Parathyroid adenoma (tissue), 2 donors: ENCODE measurements around the gene RNF144A.

Experiments
- H2AFZ ChIP-seq: fragments of 300-600 bp; sonication (generic); one replicate; pipeline ENCODE4 v1.7.0; 2017; ENCODE audit warnings: antibody characterized with exemption, mild to moderate bottlenecking
- H3K27ac ChIP-seq: fragments of 300-600 bp; sonication (generic); one replicate; pipeline ENCODE4 v1.7.0; 2017
- H3K27me3 ChIP-seq: fragments of 300-600 bp; sonication (generic); one replicate; pipeline ENCODE4 v1.7.0; 2017; ENCODE audit warnings: low read length; ENCODE audit not compliant: control insufficient read depth, insufficient read depth
- H3K36me3 ChIP-seq: fragments of 300-600 bp; sonication (generic); one replicate; pipeline ENCODE4 v1.7.0; 2017; ENCODE audit warnings: low read length; ENCODE audit not compliant: control insufficient read depth, insufficient read depth
- H3K4me1 ChIP-seq: fragments of 300-600 bp; sonication (generic); one replicate; pipeline ENCODE4 v1.7.0; 2017; ENCODE audit warnings: control low read depth
- H3K4me2 ChIP-seq: fragments of 300-600 bp; sonication (generic); one replicate; pipeline ENCODE4 v1.7.0; 2017; ENCODE audit warnings: low read length
- H3K4me3 ChIP-seq: fragments of 300-600 bp; sonication (generic); one replicate; pipeline ENCODE4 v1.7.0; 2017; ENCODE audit warnings: low read depth, low read length
- H3K79me2 ChIP-seq: fragments of 300-600 bp; sonication (generic); one replicate; pipeline ENCODE4 v1.7.0; 2017; ENCODE audit warnings: control low read depth
- H3K9ac ChIP-seq: fragments of 300-600 bp; sonication (generic); one replicate; pipeline ENCODE4 v1.7.0; 2017; ENCODE audit warnings: mild to moderate bottlenecking
- H3K9me3 ChIP-seq: fragments of 300-600 bp; sonication (generic); one replicate; pipeline ENCODE4 v1.7.0; 2017; ENCODE audit warnings: low read length; ENCODE audit not compliant: control insufficient read depth
- TF ChIP-seq, protein P1 (sequence below): fragments of 300-600 bp; sonication (generic); IDR thresholded peaks from one replicate; pipeline ENCODE4 v1.7.0; 2017; ENCODE audit warnings: antibody characterized with exemption, mild to moderate bottlenecking
- donor health status: primary hyperparathyroidism.

RNF144A gene

DNA sequence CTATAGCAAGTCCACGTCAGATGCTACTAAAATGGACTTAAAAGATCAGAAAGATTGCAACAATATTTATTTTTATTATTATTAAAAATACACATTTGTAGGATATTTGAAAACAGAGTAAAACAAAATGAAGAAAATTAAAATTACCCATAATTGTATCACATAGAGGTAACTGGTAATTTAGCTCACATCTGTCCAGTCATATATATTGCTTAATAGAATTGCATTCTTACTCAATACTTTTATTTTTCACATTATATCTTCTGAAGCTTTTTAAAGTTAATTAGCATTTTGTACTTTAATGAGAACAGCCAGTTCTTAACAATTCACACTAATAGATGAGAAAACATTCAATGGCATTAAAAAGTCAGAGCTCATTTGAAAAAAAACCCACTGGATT lies 11.5 kb upstream of the RNF144A start:
- TF ChIP-seq, protein P1, sequence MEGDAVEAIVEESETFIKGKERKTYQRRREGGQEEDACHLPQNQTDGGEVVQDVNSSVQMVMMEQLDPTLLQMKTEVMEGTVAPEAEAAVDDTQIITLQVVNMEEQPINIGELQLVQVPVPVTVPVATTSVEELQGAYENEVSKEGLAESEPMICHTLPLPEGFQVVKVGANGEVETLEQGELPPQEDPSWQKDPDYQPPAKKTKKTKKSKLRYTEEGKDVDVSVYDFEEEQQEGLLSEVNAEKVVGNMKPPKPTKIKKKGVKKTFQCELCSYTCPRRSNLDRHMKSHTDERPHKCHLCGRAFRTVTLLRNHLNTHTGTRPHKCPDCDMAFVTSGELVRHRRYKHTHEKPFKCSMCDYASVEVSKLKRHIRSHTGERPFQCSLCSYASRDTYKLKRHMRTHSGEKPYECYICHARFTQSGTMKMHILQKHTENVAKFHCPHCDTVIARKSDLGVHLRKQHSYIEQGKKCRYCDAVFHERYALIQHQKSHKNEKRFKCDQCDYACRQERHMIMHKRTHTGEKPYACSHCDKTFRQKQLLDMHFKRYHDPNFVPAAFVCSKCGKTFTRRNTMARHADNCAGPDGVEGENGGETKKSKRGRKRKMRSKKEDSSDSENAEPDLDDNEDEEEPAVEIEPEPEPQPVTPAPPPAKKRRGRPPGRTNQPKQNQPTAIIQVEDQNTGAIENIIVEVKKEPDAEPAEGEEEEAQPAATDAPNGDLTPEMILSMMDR: no peak
- no peak overlapping the region for H2AFZ ChIP-seq
- H3K4me3 ChIP-seq: no peak overlapping the region
- peaks cover 3% of the 10 kb centered on the region for H3K4me1 ChIP-seq
- H3K4me2 ChIP-seq: no peak overlapping the region
- no peaks in the 10 kb centered on the region for H3K36me3 ChIP-seq
- H3K27me3 ChIP-seq: no peaks in the 10 kb centered on the region
- no peaks in the 10 kb centered on the region for H3K79me2 ChIP-seq
- no peaks in the 10 kb centered on the region for H3K9me3 ChIP-seq
- no peak overlapping the region for H3K9ac ChIP-seq
- H3K27ac ChIP-seq: no peak overlapping the region

DNA sequence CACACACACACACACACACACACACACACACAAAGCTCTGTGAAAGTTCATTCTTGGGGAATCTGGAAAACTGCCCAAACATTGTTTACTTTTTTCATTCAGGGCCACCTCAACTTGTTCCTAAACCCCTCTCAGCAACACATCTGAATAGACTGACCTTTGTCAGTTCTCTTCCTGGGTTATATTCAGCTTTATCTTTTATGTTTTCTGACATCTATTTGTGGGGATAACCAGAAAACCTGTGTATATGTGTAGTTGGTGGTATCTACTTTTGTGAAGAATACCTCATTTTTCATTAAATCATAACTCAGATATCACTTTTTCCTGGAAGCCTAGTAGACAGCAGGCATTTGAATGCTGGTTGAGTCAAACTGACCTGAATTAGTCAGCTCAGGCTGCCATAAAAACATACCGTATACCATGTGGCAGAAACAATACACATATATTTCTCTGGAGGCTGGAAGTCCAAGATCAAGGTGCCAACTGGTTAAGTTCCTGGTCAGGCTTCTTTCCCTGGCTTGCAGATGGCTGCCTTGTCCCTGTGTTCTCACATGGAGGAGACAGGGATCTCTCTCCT lies 11.0 kb upstream of the RNF144A start:
- H3K36me3 ChIP-seq: no peaks in the 10 kb centered on the region
- H3K27ac ChIP-seq: no peak overlapping the region
- no peak overlapping the region for H3K4me2 ChIP-seq
- no peaks in the 10 kb centered on the region for H3K79me2 ChIP-seq
- H3K4me1 ChIP-seq: peaks cover 3% of the 10 kb centered on the region
- no peak overlapping the region for H3K9ac ChIP-seq
- H3K9me3 ChIP-seq: no peaks in the 10 kb centered on the region
- no peaks in the 10 kb centered on the region for H3K27me3 ChIP-seq
- no peak overlapping the region for H2AFZ ChIP-seq
- TF ChIP-seq, protein P1: no peak
- no peak overlapping the region for H3K4me3 ChIP-seq

DNA sequence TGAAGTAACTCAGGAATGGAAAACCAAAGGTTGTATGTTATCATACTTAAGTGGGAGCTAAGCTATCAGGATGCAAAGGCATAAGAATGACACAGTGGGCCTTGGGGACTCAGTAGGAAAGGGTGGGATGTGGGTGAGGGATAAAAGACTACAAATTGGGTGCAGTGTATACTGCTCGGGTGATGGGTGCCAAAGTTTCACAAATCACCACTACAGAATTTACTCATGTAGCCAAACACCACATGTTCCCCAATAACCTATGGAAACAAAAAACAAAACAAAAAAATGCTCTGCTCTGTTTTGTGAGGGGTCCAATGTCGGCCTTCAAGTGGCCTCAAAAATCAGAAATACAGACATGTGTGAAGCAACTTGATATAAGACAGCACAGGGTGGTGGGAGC lies 8.9 kb upstream of the RNF144A start:
- no peak overlapping the region for H3K4me2 ChIP-seq
- TF ChIP-seq, protein P1: no peak
- no peaks in the 10 kb centered on the region for H3K79me2 ChIP-seq
- H3K27me3 ChIP-seq: no peaks in the 10 kb centered on the region
- no peak overlapping the region for H3K9ac ChIP-seq
- H3K36me3 ChIP-seq: no peaks in the 10 kb centered on the region
- no peak overlapping the region for H3K27ac ChIP-seq
- H3K4me1 ChIP-seq: peaks cover 3% of the 10 kb centered on the region
- no peaks in the 10 kb centered on the region for H3K9me3 ChIP-seq
- no peak overlapping the region for H3K4me3 ChIP-seq
- H2AFZ ChIP-seq: no peak overlapping the region

DNA sequence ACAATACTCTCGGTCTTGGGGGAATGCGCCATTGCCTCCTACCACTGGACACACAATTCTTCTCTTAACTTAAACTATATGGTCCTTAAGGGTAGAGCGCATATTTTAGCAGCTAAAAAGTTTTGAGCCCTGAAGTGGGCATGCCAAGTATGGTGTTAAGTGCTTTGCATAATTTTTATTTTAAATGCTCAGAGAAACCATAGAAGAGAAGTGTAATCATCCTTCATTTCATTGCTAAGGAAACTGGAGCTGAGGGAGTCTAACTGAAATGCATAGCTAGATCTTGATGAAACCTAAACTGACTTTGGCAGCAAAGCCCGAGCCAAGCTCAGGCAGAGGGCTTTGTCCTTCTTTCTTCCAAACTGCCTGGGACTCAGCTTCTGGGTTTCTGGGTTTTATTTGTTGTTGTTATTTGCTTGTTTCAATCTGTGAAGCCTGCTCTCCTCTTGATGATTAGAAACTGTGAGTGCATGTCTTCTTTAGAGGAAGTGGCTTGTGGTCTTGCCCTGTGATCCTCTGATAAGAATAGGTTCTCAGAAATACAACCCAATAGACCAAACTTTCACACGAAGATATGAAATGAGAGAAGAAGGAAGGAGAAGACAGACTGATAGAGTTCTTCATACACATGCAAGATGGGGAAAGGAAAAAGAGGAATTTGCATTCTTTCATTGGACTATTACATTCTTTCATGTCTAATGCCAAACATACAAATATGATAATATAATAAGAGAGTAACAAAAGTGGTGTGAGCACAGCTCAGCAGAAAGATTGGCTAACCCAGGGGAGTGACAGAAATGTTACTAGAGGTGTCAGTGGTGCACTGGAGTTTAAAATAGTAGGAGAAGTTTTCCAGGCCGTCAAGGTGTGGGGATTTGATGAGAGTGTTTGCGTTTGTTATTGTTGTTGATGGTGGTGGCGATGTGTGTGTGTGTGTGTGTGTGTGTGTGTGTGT lies 7.5 kb upstream of the RNF144A start:
- Histone ChIP-seq H3K79me2 (no peaks in the 10 kb centered on the region), H3K27ac (no peak overlapping the region), H3K4me3 (no peak overlapping the region), H2AFZ (no peak overlapping the region), H3K9ac (no peak overlapping the region), H3K4me2 (no peak overlapping the region), H3K4me1 (peaks cover 3% of the 10 kb centered on the region), H3K9me3 (no peaks in the 10 kb centered on the region), H3K27me3 (no peaks in the 10 kb centered on the region), H3K36me3 (no peaks in the 10 kb centered on the region)
- TF ChIP-seq, protein P1: no peak
